Stimulated activated CD4-positive, alpha-beta T cell treated with anti-CD3 and anti-CD28 coated beads, TNF-alpha, amount 100 ng/mL, for 1 hour (primary cell): ENCODE measurements around the gene CCDC9B.

Experiments
- DNase-seq, 3 donors: peaks; one replicate each; pipeline ENCODE4 v3.0.0-alpha.2; 2020; ENCODE audit warnings: low read depth in 3 of 3, low spot score in 1 of 3

Gene CCDC9B

GRCh38 chr15:40340740-40341400, at the start of gene CCDC9B:
TSS of gene CCDC9B (minus strand) at chr15:40340939. CDS start at chr15:40340819, 120 bp downstream.
- no peak for DNase-seq

- DNase-seq: no peak
Observed at GRCh38 chr15:40389824-40390595, 49.3 kb upstream of the CCDC9B start.

- DNase-seq: no peak
Observed at GRCh38 chr15:40388941-40389823, 48.4 kb upstream of the CCDC9B start.

- DNase-seq: no peak
Observed at GRCh38 chr15:40386480-40386879, 45.7 kb upstream of the CCDC9B start.

DNA sequence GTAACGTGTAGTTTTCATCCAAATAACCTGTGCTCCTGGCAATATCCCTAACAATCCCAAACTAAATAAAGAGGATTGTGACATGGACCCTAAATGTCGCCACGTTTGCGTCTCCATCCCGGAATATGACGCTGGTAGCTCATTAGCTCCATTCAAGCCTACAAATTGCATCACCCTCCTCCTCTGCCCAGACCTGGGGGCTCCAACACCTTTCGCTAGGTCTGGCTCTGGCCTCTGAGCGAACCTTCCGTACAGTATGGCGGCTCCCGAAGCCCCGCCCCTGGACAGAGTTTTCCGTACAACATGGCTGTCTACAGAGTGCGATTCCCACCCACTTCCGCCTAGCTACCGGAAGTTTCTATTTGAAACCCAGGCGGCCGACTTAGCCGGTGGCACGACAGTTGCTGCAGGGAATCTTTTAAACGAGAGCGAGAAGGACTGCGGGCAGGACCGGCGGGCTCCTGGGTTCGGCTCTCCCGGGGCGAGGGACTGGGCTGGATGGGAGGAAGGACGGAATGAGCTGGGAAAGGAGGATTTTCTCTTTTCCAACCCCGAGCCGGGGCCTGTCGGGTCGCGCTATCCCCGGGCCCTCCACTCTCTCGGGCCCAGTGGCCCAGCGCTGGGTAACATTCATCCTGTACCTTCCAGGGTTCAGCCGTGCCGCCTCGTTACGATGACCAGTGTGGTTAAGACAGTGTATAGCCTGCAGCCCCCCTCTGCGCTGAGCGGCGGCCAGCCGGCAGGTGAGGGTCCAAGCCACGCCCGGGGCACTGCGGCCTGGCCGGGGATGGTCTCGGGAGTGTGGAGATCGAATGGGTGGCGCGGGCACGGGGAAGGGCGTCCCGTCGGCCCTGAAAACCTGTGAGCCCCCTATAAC, 42.1 kb upstream of the CCDC9B start, which contains the start of gene KNSTRN:
KNSTRN (plus strand) TSS at position 142 of the 877 bp plus-strand sequence; CDS start at position 257, 115 bp downstream.
- peak; percentile 81 to 89 (median 85) for DNase-seq

- no peak for DNase-seq
Observed at GRCh38 chr15:40381818-40382529, 41.2 kb upstream of the CCDC9B start.

DNA sequence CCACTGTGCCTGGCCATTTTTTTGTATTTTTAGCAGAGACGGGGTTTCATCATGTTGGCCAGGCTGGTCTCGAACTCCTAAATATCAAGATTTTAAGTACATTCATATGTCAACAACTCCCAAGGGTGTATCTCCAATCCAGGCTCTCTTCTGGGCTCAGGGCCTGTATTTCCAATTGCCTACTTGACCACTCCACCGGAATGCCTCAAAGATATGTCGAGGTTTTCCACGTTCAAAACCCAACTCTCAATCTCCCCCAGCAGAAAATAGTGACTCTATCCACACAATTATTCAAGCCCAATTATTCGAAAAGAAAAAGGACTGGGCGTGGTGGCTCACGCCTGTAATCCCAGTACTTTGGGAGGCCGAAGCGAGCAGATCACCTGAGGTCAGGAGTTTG, 39.9 kb upstream of the CCDC9B start:
- DNase-seq: no peak

- DNase-seq: no peak
Observed at GRCh38 chr15:40379853-40380252, 39.1 kb upstream of the CCDC9B start.

- DNase-seq: no peak
Observed at GRCh38 chr15:40379374-40379773, 38.6 kb upstream of the CCDC9B start.

DNA sequence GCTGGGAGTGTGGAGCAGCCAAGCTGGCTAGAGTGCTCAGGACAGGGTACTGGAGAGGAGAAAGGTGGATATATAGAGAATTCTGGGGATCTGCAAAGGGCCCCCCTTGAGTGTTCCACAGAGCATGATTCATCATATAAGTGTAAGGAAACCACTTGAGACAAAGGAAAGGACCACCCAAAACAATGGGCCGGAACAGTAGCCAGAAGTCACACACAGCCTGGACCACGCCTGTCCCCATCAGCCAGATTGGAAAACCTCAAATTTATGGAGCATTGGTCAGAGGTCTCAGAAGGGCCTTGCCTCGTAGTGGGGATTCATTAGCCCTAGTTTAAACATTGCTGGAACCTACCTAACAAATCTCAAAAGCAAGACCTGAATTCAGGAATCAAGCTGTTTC, 36.9 kb upstream of the CCDC9B start:
- no peak for DNase-seq

DNA sequence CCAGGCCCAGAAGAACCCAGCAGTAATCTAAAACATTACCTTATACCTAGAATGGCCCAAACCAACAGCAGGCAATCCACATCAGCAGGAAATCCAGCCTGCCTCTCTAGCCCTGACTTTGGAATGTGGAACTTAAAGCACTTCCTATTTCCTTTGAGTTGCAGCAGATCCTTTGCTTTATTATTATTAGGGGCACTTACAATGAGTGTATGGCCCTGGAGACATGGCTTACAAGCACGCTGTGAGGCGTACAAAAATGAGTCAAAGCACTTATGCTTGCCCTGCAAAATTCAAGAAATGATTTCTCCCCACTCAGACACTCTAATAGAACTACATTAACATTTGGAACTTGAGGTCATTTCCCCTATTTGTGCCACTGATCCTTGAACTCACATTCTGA, 32.2 kb upstream of the CCDC9B start:
- DNase-seq: no peak

- DNase-seq: no peak
Observed at GRCh38 chr15:40369971-40370370, 29.2 kb upstream of the CCDC9B start.

- no peak for DNase-seq
Observed at GRCh38 chr15:40369474-40369869, 28.7 kb upstream of the CCDC9B start.

GRCh38 chr15:40368719-40369473, 28.2 kb upstream of the CCDC9B start:
- no peak for DNase-seq

GRCh38 chr15:40367686-40368611, 27.2 kb upstream of the CCDC9B start:
- DNase-seq: peak; percentile 64 to 75 (median 74)

- DNase-seq: no peak
Observed at GRCh38 chr15:40367371-40367685, 26.6 kb upstream of the CCDC9B start.

GRCh38 chr15:40366457-40367370, 26.0 kb upstream of the CCDC9B start:
- DNase-seq: no peak
